GM21423 (cell line): ENCODE measurements around the gene ACTR3C.
"Not testable (repeated sequence)": the region's sequence is repeated elsewhere in the genome, so short reads cannot be mapped to it uniquely, and the experiment has no call there.

Experiments
- ATAC-seq: cut with Tn5 transposase; IDR thresholded peaks from one replicate; pipeline ENCODE4 v1.9.1; 2021; ENCODE audit warnings: mild to moderate bottlenecking, moderate library complexity; ENCODE audit not compliant: unreplicated experiment

Gene ACTR3C

DNA sequence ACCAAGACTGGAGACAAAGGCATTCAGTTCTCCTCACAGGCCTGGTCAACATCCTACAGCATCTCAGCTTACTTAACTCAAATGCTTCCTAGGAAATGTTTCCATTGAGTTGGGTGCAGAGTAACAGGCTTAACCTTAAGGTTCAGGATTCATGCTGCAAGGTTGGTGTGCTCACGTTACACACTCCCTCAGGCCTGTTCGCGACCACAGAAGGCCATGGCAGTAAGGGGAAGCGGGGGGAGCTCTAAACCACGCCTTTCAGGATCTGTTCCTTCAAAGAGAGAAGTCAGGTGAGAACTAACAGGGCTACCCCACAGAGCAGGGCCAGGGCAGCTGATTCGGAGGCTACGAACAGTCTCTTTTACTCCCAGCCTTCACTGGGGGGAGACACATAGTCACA is 35.5 kb downstream of the ACTR3C start:
- ATAC-seq, result not testable (repeated sequence)

DNA sequence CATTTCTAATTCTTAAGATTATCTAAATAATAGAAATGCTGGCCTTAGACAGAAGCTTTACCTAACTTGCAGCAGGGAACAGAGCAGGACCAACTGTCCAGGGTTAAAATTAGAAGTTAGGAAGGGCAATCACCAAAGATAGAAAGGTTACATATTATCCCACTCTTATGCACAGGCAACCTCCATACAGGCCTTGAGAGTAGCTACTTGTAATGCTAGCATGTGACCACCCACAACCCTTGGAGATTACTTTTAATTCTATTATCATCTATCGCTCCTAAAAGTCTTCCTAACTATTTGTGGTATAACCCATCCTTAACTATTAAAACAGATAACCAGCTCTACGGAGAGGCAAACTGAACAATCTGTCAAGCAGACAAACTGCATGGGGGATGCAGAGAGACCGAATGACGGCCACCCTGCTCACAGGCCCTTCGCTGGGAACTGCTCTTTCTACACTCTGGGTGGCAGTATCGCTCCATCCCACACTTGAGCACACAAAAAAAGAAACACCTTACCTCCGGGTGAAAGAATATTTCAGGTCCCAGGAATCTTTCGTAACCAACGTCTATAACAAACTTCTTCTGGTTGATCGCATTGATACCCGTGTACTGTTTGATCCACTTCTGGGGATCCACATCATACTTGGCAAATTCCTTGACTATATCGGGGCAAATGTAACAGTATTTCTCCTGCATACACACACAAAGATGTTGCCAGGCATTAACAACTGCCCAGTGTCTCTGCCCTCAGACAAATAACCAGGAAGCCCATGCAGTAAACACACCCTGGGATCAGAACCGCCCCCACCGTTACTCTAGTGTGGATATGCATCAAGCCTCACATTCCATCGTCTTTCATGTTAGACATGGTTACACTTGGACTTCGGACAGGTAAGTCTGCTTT is 37.2 kb downstream of the ACTR3C start:
- ATAC-seq, result peak; percentile 66

DNA sequence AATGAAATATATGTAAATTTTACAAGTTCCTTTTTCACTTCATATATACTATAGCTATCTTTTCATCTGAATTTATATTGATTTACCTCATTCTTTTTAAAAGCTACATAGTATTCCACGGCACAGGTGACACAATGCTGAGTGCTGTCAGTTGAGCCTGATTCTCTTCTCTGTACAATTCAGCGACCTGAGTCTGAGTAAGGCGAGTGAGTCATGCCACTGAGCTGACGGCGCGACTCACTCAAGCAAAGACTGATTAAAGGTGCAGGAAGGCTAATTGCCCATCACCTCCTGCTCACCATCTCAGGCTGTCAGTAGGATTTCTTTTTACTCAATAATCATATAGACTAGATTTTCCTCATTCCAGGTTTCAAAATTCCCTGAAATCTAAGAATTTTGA is 39.7 kb downstream of the ACTR3C start:
- not testable (repeated sequence) for ATAC-seq

DNA sequence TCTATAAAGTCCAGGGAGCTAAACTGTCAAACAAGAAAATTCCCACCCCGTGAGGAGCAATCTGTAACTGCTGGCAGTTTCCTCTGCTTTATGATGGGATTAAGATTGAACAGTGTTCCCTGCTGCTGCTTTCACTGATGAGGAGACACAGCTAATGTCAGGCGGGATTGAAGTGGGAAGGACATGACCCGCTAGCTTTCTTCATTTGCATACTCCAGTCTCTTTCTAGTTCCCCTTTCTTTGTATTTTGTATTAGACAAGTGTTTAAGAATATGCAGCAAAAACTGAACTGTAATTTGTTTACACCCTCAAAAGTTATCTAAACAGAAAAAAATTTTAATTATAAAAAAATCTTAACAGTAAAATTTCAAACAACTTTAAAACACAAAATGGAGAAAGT is 40.2 kb downstream of the ACTR3C start:
- ATAC-seq, result not testable (repeated sequence)

DNA sequence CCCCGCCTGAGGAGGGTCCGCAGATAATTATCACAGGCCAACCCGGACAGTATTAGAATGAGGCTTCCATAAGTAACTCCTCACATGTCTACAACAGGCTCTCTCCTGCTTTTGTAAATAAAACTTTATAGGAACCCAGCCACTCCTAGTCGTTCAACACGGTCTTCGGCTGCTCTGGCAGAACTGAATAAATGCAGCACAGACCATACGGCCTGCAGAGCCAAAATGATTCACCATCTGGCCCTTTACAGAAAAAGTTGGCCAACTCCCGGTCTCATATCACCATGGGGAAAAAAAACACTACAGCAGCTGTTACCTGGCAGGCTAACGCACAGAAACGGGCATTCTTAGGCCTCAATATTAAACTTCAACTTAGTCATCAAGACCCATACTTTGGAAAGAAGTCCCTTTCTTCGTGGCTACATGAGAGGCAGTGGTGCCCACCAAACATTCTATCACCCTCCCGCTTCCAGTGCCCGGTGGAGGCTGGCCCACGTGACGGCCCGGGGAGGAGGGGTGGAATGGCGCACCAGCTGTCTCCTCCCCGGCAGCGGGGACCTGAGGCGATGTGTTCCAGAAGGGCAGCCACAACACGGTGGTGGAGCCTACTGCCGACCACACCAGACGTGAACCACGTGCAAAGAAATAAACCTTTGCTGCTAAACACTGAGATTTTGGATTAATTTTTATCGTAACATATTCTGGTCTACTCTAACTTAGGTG is 41.5 kb downstream of the ACTR3C start:
- not testable (repeated sequence) for ATAC-seq

DNA sequence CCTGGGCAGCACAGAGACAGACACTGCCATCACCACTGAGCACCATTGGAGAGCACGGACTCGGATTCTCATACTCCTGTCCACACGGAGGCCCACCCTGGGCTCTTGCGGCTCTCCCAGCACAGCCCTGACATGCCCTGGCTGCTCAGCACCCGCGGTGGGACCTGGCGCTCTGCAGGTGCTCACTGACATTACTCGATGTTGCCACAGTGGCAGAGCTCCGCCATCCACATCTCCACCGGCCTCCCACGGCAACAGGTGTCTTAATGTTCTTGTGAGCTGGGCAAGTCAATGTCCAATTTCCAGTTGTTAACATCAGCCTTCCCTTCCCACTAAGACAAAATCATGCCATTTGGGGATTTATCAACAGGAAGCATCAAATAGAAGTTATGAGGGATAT is 45.0 kb downstream of the ACTR3C start:
- not testable (repeated sequence) for ATAC-seq

DNA sequence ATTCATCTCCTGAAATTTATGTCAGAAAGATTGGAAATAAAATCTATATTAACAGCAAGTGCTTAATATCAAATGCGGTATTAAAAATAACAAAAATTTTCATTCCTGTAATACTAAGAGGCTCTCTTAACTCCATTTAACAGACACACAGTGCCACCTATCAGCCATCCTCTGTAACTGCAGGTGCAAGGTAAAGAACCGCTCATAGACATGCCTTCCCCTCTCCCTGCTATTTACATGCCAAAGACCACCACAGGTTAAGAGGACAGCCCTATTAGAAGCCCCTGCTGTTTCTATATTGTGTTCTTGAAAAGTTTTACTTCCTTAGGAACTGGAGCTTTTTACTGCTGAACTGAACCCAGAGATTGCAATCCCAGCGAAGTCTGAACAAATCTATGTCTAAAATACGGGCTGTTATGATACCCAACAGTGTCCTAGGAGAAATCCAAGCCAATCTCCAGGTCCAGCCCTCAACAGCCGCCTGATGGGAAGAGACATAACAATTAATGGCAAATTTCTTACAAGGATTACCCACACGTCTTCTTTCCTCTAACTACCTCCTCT is 47.1 kb downstream of the ACTR3C start:
- peak; percentile 52 for ATAC-seq

DNA sequence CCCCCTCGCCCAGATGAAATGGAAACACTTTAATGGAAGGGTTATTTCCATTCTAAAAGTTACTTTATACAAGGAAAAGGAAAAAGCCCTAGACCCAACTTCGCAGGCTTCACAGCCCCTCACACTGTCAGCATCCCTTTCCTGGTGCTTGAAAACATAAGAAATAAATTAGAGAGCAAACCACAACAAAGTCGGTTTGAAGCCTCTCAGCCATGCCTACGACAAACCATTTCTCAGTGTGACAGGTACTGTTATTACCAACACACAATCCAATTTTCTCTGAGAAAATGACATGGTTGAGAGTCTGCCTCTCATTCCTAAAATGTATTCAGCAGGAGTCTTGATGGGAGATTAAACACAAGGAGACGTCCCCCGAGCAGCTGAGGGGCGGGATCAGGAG is 51.4 kb downstream of the ACTR3C start:
- not testable (repeated sequence) for ATAC-seq

DNA sequence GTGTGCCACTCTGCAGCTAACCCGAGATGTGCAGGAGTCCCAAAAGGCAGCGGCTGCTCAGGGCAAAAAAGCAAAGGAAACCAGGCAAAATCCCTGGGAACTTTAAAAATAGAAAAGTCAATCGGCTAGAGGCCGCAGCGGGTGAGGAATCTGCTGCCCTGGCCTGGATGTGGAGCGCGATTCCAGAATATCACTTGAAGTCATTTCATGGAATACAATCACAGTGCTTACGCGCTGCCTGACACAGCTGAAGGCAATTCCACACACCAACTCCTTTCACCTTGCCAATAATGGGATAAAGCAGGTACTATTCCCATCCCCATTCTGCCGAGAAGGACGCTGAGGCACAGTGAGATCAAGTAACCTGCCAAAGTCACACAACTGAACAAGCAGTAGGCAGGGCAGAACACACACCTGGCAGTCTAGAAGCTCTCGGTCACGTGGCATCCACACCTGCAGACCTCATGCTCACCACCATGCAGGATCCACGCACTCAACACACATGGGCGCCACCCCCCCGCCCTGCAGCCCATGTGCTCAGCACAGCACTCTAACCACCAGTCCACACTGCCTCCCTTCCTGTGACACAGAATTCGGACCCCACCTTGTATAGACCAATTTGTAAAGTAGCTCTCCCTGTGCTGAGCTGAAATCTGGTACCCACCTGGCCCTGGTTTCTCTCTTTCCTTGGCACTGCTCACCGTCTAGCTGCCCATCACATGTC is 53.1 kb downstream of the ACTR3C start:
- ATAC-seq, result not testable (repeated sequence)

DNA sequence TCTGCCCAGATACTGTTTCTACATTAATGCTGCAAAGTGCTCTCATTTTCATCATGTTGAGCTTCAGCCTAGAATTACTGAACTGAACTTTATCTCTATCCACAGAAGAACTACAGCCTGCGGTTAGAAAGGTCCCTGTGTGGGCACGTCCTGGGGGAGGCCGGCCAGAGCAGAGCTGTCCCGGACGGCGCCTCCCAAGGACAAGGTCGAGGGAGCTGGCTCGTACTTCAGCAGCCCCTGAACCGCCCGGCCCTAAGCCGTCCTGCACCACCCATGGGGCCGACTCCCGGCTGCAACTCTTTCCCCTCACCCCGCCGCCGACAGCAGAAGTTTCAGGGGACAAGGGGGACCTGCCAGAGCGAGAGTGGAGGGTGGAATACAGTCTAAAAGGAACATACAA is 54.5 kb downstream of the ACTR3C start:
- not testable (repeated sequence) for ATAC-seq

DNA sequence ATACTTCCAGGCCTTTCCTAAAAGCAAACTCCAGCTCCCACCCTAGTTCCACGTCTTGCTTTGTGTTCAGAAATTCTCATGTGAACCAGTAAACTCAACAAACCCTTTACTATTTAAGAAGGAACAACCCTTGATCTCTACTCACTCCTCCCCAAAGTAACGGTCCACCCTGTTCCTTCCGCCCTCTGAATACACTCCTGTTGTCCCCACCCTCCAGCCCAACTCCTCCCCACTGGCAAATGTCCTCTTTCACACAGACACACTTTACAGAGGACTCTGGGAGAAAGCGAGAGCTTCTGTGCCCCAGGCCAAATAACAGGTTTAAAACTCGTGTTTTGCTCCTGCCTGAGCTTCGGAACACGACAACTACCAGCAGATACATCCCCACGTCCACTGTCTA is 55.1 kb downstream of the ACTR3C start:
- ATAC-seq, result not testable (repeated sequence)

DNA sequence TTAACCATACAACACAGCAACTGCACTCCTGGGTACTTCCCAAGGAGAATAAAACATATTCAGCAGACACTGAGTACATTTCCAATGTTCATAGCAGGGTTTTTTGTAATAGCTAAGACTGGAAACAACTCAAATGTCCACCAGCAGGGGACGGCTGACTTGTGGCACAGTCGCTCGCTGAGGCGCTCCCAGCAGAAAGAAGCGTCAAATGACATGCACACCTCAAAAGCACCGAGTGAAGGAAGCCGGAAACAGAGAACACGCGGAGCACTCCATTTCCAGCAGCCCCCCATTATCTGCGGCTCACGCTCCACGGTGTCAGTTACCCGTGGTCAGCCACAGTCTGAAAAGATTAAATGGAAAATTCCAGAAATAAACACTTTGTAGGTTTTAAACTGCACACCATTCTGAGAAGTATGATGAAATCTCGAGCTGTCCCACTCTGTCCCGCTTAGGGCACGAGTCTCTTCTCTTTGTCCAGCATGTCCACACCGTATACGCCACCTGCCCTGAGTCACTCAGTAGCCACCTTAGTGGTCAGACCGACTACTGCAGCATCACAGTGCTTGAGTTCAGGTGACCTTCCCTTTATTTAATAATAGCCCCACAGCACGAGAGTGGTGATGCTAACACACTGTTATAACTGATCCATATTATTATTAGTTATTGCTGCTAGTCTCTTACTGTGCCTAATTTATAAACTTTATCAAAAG is 56.2 kb downstream of the ACTR3C start:
- not testable (repeated sequence) for ATAC-seq

DNA sequence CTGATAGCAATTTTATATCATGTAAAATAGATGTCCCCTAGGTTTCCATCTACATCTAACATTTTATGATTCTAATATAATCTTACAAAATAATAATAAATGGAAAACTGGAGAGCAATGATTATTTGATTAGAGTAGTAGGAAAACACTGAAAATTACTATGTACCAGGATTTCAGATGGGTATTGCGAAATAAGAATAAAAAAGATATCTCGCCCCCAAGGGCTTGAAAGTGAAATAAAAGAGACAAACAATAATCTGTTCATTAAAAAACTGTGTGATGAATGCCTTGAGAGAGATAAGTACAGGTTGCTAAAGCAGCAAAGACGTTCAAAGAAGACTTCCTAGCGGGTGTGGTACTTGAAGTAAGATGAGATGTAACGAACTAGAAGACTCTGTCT is 60.7 kb downstream of the ACTR3C start:
- not testable (repeated sequence) for ATAC-seq

DNA sequence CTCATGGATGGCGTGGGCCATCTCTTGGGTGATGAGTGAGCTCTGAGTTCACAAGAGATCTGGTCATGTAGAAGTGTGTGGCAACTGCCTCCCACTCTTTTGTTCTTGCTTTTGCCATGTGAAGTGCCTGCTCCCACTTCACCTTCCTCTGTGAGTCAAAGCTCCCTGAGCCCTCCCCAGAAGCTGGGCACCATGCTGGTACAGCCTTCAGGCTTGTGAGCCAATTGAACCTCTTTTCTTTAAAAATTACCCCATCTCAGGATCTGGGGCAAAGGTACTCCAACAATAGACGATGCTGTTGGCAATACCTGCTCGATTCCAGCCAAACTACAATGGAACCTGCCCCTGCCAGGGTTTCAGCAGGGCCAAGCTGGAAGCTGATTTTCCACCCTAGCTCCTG is 75.6 kb downstream of the ACTR3C start:
- not testable (repeated sequence) for ATAC-seq

DNA sequence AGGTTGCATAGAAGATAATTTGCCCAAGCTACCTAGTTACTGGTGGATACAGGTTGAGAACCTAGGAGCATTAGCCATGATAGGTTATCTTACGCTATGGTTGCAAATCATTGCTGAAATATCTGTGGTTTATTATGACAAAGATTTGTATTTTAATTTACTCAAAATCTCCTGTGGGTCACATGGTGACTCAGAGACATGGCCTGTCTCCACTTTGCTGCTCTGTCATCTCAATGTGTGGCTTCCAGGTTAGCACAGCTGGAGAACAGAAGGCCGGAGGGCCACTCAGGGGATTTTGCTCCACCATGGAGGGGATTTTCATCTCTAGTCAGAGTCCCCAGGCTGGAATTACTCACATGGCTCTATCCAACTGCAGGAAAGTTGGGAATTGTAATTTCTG is 78.1 kb downstream of the ACTR3C start:
- ATAC-seq, result not testable (repeated sequence)

DNA sequence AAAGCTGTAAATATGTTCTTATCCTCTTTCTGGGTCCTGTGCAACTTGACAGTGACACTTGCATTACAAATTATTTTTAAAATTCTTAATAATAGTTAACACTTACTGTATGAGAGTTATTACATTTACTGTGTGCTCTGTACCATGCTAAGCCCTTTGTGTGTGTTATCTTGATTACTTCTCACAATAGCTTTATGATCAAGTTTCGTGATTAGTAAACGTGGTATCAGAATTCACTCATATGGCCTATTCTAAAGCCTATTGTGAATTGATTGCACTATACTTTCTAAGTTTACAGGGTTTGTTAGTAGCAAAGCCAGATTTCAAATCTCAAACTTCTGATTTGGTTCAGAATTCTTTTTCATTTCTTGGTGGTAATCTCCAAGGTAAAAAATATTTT is 80.4 kb downstream of the ACTR3C start:
- not testable (repeated sequence) for ATAC-seq

DNA sequence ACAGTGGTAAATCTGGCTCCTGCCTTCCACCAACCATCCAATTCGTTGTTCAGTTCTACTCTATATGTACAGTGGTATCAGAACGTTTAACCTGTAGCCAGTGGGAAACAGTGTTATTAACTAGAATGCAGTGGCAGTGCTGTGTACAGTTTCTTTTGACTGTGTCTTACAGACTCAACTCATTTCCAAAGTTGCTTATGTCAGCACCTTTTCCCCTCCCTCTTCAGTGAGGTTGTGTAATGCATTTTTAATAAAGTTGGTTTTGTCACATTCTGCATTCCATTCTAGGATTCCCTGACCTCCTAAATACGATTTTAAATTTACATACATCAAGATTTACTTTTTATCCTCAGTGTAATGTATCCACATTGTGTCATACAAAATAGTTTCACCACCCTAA is 97.9 kb downstream of the ACTR3C start:
- not testable (repeated sequence) for ATAC-seq

DNA sequence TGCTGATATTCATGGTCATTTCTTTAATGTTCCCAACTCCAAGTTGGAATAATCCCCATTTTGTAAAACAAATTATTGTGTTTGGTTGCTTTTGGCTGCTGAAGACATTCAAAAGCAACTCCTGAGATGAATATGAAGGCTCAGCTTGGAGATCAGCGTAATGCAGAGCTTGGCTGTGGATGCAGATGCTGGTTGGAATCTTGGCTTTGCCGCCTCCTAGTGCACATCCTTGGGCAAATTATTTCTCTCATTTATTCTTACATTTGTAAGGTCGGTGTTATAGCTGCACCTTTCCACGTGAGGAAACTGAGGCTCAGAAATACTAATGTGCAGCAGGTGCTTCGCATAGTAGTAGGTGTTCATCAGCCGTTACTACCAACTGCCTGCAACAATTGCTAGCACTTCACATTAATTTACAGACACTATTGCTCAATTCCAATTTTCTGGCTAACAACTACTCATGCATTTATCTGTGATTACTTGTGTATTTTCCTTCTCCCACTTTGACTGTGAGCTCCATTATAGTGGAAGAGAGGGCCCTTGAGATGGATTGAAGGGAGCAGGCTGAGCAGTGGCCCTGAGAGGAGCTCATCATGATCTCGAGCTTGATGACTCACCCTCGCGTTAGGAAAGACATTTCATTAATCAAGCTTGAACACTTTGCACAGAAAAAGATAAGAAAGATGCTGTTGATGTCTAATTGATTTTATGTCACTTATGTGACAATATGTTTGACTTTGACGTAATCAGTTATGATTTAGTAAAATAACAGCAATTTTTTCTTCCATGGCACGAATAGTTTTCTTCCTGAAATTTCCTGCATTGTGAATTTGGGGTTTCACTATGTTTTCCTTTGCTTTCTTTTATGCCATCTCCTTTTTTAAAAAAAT is 101.0 kb downstream of the ACTR3C start:
- ATAC-seq, result not testable (repeated sequence)

DNA sequence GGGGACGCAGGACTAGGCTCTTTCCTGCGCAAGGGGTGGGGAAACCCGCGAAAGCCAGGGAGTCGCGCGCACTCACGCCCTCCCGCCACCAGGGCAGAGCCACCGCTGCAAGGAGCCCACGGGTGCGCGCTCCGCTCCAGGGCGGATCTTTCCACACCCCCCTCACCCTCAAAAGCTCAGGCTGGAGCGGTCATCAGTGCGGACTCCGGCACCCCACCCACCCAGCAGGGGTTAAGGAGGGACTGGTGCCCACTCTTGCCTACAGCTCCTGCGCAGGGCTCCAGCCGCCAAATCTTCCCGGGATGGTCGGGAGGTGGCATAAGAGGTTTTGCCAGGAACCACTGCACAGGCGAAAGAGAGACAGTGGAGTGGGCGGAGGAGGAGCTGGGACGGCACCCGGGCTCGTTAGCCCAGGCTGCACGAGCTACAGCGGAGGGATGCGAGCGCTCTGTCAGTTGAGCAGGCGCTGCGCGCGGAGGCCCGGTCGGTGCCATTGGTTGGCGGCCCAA is 102.6 kb downstream of the ACTR3C start:
- not testable (repeated sequence) for ATAC-seq
